Activated naive CD8-positive, alpha-beta T cell treated with anti-CD3 and anti-CD28 coated beads, Interleukin-2, amount 50 U/mL, for 24 hours (primary cell): Measurements from ENCODE around the gene NTNG2.
"Not testable (repeated sequence)": the region's sequence is repeated elsewhere in the genome, so short reads cannot be mapped to it uniquely, and the experiment has no call there.

Source experiments
- ATAC-seq: fragments of 150-1000 bp; cut with Tn5 transposase; one replicate; pipeline ENCODE4 v1.10.0; 2021
- DNase-seq: peaks from one replicate; pipeline ENCODE4 v3.0.0; 2021
- H3K27ac Mint-ChIP-seq: one replicate; pipeline ENCODE4 v1.8.0; 2021; ENCODE audit warnings: mild to moderate bottlenecking, mixed read lengths
- H3K27me3 Mint-ChIP-seq: one replicate; pipeline ENCODE4 v1.8.0; 2021; ENCODE audit warnings: mixed read lengths
- H3K36me3 Mint-ChIP-seq: one replicate; pipeline ENCODE4 v1.8.0; 2021; ENCODE audit warnings: low read depth, mixed read lengths
- H3K4me1 Mint-ChIP-seq: one replicate; pipeline ENCODE4 v1.8.0; 2021; ENCODE audit warnings: mixed read lengths
- H3K4me3 Mint-ChIP-seq: one replicate; pipeline ENCODE4 v1.8.0; 2021; ENCODE audit warnings: mild to moderate bottlenecking, moderate library complexity, mixed read lengths
- H3K9me3 Mint-ChIP-seq: one replicate; pipeline ENCODE4 v1.8.0; 2021; ENCODE audit warnings: mixed read lengths

Gene NTNG2

DNA sequence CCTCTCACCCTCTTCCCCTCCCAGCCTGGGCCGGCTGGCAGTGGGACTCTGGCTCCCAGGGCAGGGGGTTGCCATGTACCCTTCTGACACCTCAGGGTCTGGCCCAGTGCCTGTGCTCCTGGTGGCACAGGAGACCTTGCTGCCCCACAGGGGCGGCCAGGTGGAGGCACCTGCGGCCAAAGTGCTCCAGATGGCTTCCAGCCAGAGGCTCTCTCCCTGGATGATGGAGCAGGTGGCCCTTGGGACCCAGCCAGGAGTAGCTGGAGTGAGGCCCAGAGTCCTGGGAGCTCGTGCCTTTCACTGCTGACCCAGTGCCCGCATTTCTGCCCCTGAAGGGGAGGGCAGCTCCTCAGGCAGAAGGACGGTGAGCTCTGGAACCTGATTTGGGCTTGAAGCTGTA lies 87.3 kb downstream of the NTNG2 start:
- Mint-ChIP-seq H3K36me3 (no peaks in the 10 kb centered on the region), H3K9me3 (no peaks in the 10 kb centered on the region), H3K27ac (no peak overlapping the region), H3K4me3 (no peak overlapping the region), H3K4me1 (peaks cover 5% of the 10 kb centered on the region), H3K27me3 (peaks cover 3% of the 10 kb centered on the region)
- ATAC-seq (no peak), DNase-seq (no peak)

- Mint-ChIP-seq H3K27me3 (peaks cover 3% of the 10 kb centered on the region), H3K9me3 (no peaks in the 10 kb centered on the region), H3K4me3 (no peak overlapping the region), H3K27ac (no peak overlapping the region), H3K4me1 (peaks cover 5% of the 10 kb centered on the region), H3K36me3 (no peaks in the 10 kb centered on the region)
- ATAC-seq = no peak
- DNase-seq = no peak
These were observed 87.8 kb downstream of the NTNG2 start for GRCh38 chr9:132249690-132250089.

DNA sequence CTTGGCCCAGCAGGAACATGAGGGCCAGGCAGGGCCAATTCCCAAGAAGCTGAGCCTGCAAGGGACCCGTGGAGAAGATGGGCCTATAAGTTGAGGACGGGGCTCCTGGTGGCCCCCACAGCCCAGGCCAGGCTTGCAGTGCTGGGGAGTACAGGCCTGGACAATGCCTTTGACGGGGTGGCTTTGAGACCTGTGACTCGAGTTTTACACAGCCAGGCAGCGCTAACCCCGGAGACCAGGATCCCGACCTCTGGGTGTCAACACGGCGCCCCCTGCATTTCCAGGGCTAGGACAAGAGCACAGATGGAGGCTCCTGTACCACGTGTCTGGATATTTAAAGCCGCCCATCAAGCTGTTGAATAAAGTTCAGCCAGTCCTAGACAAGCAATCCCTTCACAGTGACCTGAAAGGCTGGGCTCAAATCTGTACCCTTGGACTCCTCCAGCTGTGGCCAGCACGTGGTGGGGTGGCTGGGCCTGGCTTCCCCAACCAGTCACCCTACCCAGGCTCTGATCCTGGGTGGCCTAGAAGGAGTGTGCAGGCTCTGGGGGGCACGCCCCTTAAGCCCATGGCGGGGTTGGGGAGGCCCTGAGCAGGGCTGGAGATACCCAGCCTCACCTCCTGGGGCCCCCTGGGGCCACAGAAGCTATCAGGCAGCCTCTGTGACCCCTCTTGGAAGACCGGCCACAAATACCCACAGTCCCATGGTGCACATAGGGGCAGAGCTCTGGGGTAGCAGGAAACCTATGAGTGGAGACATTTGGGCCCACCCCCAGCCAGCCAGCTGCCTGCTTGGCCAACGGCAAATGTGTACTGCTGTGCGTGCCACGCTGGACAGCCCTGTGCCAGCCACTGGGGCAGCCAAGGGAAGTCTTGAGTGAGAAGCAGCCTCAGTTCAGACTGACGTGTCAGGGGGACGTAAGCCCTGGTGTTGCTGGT lies 88.7 kb downstream of the NTNG2 start:
- H3K27me3 Mint-ChIP-seq = peaks cover 1% of the 10 kb centered on the region
- no peaks in the 10 kb centered on the region for H3K36me3 Mint-ChIP-seq
- H3K9me3 Mint-ChIP-seq = no peaks in the 10 kb centered on the region
- no peak overlapping the region for H3K4me3 Mint-ChIP-seq
- peaks cover 5% of the 10 kb centered on the region for H3K4me1 Mint-ChIP-seq
- H3K27ac Mint-ChIP-seq = no peak overlapping the region
- no peak for ATAC-seq
- DNase-seq = no peak

DNA sequence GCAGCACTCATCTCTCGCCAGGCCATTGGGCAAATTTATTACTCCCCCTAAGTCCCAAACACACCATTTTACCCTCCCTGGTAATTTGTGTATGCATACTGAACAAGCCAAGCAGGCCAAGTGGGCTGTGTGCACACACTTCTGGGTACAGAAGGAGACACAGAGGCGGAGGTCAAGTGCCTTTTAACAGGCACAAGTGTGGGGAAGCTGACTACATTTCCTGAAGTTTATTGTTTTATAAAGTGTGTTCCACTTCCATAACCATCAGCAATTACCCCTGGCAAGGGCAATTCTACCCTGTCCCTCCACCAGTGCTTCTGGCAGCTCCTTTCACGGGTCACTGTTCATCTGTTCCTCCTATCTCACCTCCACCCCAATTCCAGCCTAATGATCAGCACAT lies 99.0 kb downstream of the NTNG2 start:
- Mint-ChIP-seq H3K4me1 (peaks cover 10% of the 10 kb centered on the region), H3K27me3 (no peaks in the 10 kb centered on the region), H3K27ac (no peak overlapping the region), H3K9me3 (no peaks in the 10 kb centered on the region), H3K36me3 (peaks cover 16% of the 10 kb centered on the region), H3K4me3 (no peak overlapping the region)
- DNase-seq = no peak
- ATAC-seq = no peak

GRCh38 chr9:132266017-132266416 lies 104.2 kb downstream of the NTNG2 start:
- H3K36me3 Mint-ChIP-seq = peaks cover 54% of the 10 kb centered on the region
- H3K4me1 Mint-ChIP-seq = peaks cover 3% of the 10 kb centered on the region
- H3K4me3 Mint-ChIP-seq = no peak overlapping the region
- ATAC-seq (no peak), DNase-seq (no peak)
- H3K9me3 Mint-ChIP-seq = peaks cover 5% of the 10 kb centered on the region
- no peak overlapping the region for H3K27ac Mint-ChIP-seq
- no peaks in the 10 kb centered on the region for H3K27me3 Mint-ChIP-seq

GRCh38 chr9:132267660-132268059 lies 105.8 kb downstream of the NTNG2 start:
- DNase-seq (no peak), ATAC-seq (no peak)
- peaks cover 60% of the 10 kb centered on the region for H3K36me3 Mint-ChIP-seq
- H3K27ac Mint-ChIP-seq = no peak overlapping the region
- H3K27me3 Mint-ChIP-seq = no peaks in the 10 kb centered on the region
- peaks cover 5% of the 10 kb centered on the region for H3K9me3 Mint-ChIP-seq
- H3K4me3 Mint-ChIP-seq = no peak overlapping the region
- peaks cover 3% of the 10 kb centered on the region for H3K4me1 Mint-ChIP-seq

GRCh38 chr9:132268725-132269352 lies 107.0 kb downstream of the NTNG2 start:
- Mint-ChIP-seq H3K27ac (peak overlapping the region; percentile 62), H3K27me3 (no peaks in the 10 kb centered on the region), H3K4me3 (no peak overlapping the region), H3K36me3 (peaks cover 67% of the 10 kb centered on the region), H3K4me1 (peaks cover 3% of the 10 kb centered on the region), H3K9me3 (peaks cover 5% of the 10 kb centered on the region)
- ATAC-seq (no peak), DNase-seq (peak; percentile 75)

- not testable (repeated sequence) for DNase-seq, H3K4me3 Mint-ChIP-seq, H3K9me3 Mint-ChIP-seq, H3K27me3 Mint-ChIP-seq, H3K4me1 Mint-ChIP-seq
- Mint-ChIP-seq H3K36me3 (peaks cover 71% of the 10 kb centered on the region), H3K27ac (peak overlapping the region; percentile 64)
- ATAC-seq = peak; percentile 66
These were observed 108.1 kb downstream of the NTNG2 start for GRCh38 chr9:132269704-132270516.

DNA sequence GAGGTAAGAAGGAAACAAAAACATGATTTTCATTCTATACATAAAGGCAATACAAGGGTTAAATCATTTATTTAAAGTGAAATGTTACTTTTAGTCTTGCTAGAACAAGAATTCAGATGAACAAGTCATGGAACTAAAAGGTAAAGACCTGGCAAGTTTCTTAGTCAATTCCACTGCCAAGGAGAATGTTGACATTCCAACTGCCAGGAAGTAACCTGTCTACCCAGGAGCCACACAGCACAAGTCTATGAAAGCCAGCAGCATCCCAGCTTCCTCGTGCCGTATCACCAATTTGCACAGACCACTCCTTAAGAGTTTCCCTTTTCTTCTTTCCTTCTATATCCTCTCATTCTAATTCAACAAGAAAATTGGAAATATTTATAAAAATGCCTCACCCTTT lies 113.0 kb downstream of the NTNG2 start:
- DNase-seq (no peak), ATAC-seq (no peak)
- Mint-ChIP-seq H3K27me3 (no peaks in the 10 kb centered on the region), H3K27ac (peak overlapping the region; percentile 36), H3K9me3 (peaks cover 5% of the 10 kb centered on the region), H3K4me1 (no peaks in the 10 kb centered on the region), H3K36me3 (peaks cover 75% of the 10 kb centered on the region), H3K4me3 (no peak overlapping the region)

DNA sequence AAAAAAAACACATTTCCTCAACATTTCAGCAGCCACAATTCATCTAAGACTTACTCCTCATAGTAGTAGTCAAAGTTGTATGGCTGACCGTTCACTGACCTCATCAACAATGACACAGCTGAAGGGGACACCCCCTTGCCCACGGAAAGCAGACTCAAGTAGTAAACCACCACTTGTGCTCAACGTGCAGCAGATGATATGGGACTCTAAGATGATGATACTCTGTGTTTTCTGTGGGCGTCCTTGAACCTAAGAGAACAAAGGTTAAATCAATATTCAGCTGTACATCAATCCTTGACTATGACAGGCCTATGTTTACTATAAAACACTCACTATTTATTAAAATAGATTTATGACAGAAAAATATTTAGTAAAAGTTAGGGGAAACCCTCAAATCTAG lies 121.3 kb downstream of the NTNG2 start:
- Mint-ChIP-seq H3K27ac (peak overlapping the region; percentile 68), H3K27me3 (no peaks in the 10 kb centered on the region), H3K9me3 (no peaks in the 10 kb centered on the region), H3K36me3 (peaks cover 63% of the 10 kb centered on the region), H3K4me3 (no peak overlapping the region), H3K4me1 (peaks cover 17% of the 10 kb centered on the region)
- DNase-seq (peak; percentile 21), ATAC-seq (peak; percentile 91)

GRCh38 chr9:132283863-132284262 lies 122.0 kb downstream of the NTNG2 start:
- H3K9me3 Mint-ChIP-seq = no peaks in the 10 kb centered on the region
- H3K27me3 Mint-ChIP-seq = no peaks in the 10 kb centered on the region
- H3K27ac Mint-ChIP-seq = peak overlapping the region; percentile 15
- no peak for DNase-seq
- peaks cover 63% of the 10 kb centered on the region for H3K36me3 Mint-ChIP-seq
- no peak overlapping the region for H3K4me3 Mint-ChIP-seq
- ATAC-seq = peak; percentile 35
- peaks cover 23% of the 10 kb centered on the region for H3K4me1 Mint-ChIP-seq

DNA sequence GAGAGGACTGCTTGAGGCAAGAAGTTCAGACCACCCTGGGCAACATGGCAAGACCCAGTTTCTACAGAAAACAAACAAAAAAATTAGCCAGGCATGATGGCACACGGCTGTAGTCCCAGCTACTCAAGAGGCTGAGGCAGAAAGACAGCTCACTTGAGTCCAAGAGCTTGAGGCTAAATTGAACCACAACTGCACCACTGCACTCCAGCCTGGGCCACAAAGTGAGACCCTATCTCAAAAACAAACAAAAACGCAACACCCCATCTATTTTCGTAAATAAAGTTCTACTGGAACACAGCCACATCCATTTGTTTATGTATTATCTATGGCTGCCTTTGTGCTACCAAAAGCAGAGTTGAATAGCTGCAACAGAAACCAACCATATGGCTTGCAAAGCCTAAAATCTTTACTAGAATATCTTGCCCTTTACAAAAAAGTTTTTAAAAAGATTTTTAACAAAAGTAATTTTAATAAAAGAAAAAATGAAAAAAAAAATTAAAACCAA lies 125.5 kb downstream of the NTNG2 start:
- no peak for DNase-seq
- Mint-ChIP-seq H3K4me1 (peaks cover 29% of the 10 kb centered on the region), H3K4me3 (no peak overlapping the region), H3K36me3 (peaks cover 46% of the 10 kb centered on the region), H3K27ac (no peak overlapping the region), H3K9me3 (no peaks in the 10 kb centered on the region), H3K27me3 (no peaks in the 10 kb centered on the region)
- ATAC-seq = no peak

- no peak for ATAC-seq
- Mint-ChIP-seq H3K27ac (peak overlapping the region; percentile 53), H3K36me3 (peaks cover 43% of the 10 kb centered on the region), H3K27me3 (no peaks in the 10 kb centered on the region), H3K4me3 (no peak overlapping the region), H3K9me3 (no peaks in the 10 kb centered on the region), H3K4me1 (peaks cover 28% of the 10 kb centered on the region)
- DNase-seq = no peak
These were observed 126.5 kb downstream of the NTNG2 start for GRCh38 chr9:132288361-132288760.

DNA sequence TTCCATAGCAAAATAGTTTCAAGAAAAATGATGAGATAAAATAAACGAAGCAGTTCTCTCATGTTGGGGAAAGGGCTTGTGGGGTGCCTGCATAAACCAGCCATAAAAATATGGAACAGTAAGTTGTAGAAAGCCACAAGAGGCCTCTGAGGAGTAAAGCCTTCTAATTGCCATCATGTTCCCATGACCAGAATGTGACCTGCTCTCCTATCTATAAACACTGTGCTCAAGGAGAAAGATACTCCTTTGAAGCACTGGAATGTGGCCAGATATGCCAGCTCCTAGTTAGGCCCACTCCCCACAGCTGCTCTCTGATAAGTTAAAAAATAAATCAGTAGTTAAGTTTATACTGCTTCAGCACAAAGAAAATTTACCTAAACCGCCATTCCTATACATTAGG lies 127.1 kb downstream of the NTNG2 start:
- H3K36me3 Mint-ChIP-seq = peaks cover 39% of the 10 kb centered on the region
- peak overlapping the region; percentile 53 for H3K27ac Mint-ChIP-seq
- no peaks in the 10 kb centered on the region for H3K9me3 Mint-ChIP-seq
- no peaks in the 10 kb centered on the region for H3K27me3 Mint-ChIP-seq
- DNase-seq (no peak), ATAC-seq (no peak)
- no peak overlapping the region for H3K4me3 Mint-ChIP-seq
- H3K4me1 Mint-ChIP-seq = peaks cover 24% of the 10 kb centered on the region
